ENCODE data around the gene PTPRT. TPM values are rescaled to one million over a fixed set of nuclear protein-coding genes. Genes with fewer than 3 reads are reported as not detected.

PTPRT gene
- total and polyA plus RNA-seq, 11 donors, result 0.04 to 2.5 (median 0.25) TPM; not detected in 2

DNA sequence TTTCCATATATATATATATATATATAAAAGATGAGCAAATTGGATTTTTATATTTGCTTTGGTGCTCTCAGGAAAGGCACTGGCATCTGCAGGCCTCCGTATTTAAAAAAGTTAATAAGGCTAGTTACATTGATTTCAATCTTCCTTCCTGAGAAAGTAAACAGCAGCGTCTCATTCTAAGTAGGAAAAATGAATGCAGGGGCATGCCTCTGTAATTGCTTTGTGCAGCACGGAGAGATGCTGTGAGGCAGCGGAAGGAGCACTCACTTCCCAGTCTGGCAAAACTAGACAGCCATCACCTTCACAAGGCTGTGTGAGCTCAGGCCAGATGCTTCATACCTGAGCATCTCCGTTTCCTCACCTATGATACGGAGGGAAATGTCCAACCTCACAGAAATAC lies 303.7 kb downstream of the PTPRT start:
- Histone ChIP-seq H3K9me3 (no peaks in the 10 kb centered on the region), H3K27me3 (no peaks in the 10 kb centered on the region), H3K4me1 (no peaks in the 10 kb centered on the region), H3K27ac (no peak overlapping the region), H3K36me3 (no peaks in the 10 kb centered on the region), H3K4me3 (no peak overlapping the region)
- TF ChIP-seq POLR2A (IDR thresholded peaks at IDR 0.05), result no peak
- TF ChIP-seq, protein P1, sequence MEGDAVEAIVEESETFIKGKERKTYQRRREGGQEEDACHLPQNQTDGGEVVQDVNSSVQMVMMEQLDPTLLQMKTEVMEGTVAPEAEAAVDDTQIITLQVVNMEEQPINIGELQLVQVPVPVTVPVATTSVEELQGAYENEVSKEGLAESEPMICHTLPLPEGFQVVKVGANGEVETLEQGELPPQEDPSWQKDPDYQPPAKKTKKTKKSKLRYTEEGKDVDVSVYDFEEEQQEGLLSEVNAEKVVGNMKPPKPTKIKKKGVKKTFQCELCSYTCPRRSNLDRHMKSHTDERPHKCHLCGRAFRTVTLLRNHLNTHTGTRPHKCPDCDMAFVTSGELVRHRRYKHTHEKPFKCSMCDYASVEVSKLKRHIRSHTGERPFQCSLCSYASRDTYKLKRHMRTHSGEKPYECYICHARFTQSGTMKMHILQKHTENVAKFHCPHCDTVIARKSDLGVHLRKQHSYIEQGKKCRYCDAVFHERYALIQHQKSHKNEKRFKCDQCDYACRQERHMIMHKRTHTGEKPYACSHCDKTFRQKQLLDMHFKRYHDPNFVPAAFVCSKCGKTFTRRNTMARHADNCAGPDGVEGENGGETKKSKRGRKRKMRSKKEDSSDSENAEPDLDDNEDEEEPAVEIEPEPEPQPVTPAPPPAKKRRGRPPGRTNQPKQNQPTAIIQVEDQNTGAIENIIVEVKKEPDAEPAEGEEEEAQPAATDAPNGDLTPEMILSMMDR (IDR thresholded peaks at IDR 0.05), result no peak
- WGBS, 4 donors, result 79 to 89% (median 87%) methylated on average over 6 of the region's 6 CpGs
- intact Hi-C loops (cut with DNase I), result no loop called here
- no peak for DNase-seq
- no peak for ATAC-seq

DNA sequence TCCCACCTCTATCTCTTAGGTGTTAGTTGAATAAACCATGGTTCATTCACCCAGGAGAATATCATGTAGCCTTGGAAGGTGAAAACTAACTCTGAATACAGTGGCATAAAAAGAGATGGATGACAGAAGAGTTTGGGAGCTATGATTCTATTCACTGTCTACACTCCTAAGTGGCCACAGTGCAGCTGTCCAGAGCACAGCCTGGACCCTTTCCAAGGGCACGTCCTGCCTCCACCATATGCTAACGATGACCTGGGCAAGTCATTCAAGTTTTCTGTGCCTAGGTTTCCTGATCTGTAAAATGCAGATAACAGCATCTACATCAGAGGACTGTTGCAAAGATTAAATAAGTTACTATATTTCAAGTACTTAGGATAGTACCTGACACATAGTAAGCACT lies 314.1 kb downstream of the PTPRT start:
- DNase-seq (no peak), ATAC-seq (no peak)
- Histone ChIP-seq H3K27me3 (no peaks in the 10 kb centered on the region), H3K4me3 (no peak overlapping the region), H3K27ac (no peak overlapping the region), H3K9me3 (no peaks in the 10 kb centered on the region), H3K36me3 (no peaks in the 10 kb centered on the region), H3K4me1 (no peaks in the 10 kb centered on the region)
- TF ChIP-seq, protein P1 (IDR thresholded peaks at IDR 0.05), result no peak
- no peak for TF ChIP-seq POLR2A (IDR thresholded peaks at IDR 0.05)
- 20 to 33% (median 26%) methylated on average over 2 of the region's 2 CpGs for WGBS, 4 donors
- intact Hi-C loops (cut with DNase I), result no loop called here

DNA sequence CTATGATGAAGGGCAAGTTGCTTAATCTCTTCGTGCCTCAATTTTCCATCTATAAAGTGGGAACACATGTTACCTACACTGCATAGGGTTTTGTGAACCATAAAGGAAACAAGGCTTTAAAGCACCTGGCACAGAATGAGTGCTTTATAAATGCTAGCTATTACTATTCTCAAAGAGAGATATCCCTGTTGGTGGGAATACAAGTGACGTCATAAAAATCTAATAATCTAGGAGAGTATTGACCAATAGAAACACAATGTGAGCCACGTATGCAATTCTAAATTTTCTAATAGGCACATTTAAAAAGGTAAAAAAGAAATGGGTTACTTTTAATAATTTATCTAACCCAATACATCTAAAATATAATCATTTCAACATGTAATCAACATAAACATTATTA lies 316.4 kb downstream of the PTPRT start:
- H3K36me3 ChIP-seq, result no peaks in the 10 kb centered on the region
- ATAC-seq (no peak), DNase-seq (no peak)
- no peaks in the 10 kb centered on the region for H3K27me3 ChIP-seq
- no peak overlapping the region for H3K4me3 ChIP-seq
- H3K9me3 ChIP-seq, result no peaks in the 10 kb centered on the region
- H3K4me1 ChIP-seq, result no peaks in the 10 kb centered on the region
- intact Hi-C loops (cut with DNase I), result no loop called here
- no peak overlapping the region for H3K27ac ChIP-seq
- TF ChIP-seq POLR2A (IDR thresholded peaks at IDR 0.05), result no peak
- TF ChIP-seq, protein P1 (IDR thresholded peaks at IDR 0.05), result no peak
- WGBS, 4 donors, result 64 to 82% (median 70%) methylated on average over 3 of the region's 3 CpGs

DNA sequence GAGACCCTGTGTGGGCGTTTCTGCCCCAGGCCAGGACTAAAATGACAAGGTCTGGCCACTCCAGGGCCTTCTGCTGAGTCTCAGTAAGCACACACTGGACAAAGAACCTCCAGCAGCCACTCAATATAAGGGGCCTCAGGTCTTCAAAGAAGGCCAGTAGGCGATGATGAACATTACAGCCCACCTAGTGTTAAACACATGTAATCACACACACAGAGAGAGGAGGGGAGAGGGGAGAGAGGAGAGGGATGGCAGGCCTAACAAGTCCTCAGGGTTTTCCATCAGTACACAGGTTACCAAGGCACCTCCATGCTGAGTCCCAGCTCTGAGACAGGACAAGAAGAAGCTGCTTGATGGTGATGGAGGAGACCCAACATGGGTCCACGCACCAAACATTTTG lies 325.6 kb downstream of the PTPRT start:
- Histone ChIP-seq H3K4me3 (no peak overlapping the region), H3K4me1 (no peaks in the 10 kb centered on the region), H3K27ac (no peak overlapping the region), H3K27me3 (no peaks in the 10 kb centered on the region), H3K9me3 (no peaks in the 10 kb centered on the region), H3K36me3 (no peaks in the 10 kb centered on the region)
- ATAC-seq (no peak), DNase-seq (no peak)
- TF ChIP-seq POLR2A (IDR thresholded peaks at IDR 0.05), result no peak
- TF ChIP-seq, protein P1 (IDR thresholded peaks at IDR 0.05), result no peak
- WGBS, 4 donors, result 57 to 85% (median 63%) methylated on average over 3 of the region's 3 CpGs
- intact Hi-C loops (cut with DNase I), result no loop called here
